Endothelial cell of umbilical vein (primary cell): ENCODE results near the gene NFATC1. TPM values are rescaled to one million over a fixed set of nuclear protein-coding genes. Genes with fewer than 3 reads are reported as not detected.

Source experiments
- BruUV-seq: library from RNA; stranded (reverse); fragments of 400-500 nt; replicated peaks from 2 replicates; lab custom pipeline; 2021; lab: Mats Ljungman, UMichigan
- CTCF ChIA-PET: fragments of 300-600, 350-600 bp; sonication (Branson Sonifier 250); formaldehyde crosslinking; loops from one replicate; lab custom pipeline; 2021; ENCODE audit warnings: antibody characterized with exemption, inconsistent platforms; lab: Charles Lee
- POLR2A ChIA-PET: fragments of 300-600, 350-600 bp; sonication (Branson Sonifier 250); formaldehyde crosslinking; loops from one replicate; lab custom pipeline; 2021; ENCODE audit warnings: antibody characterized with exemption, inconsistent platforms; lab: Charles Lee
- DNase-seq: peaks from one replicate; pipeline ENCODE4 v3.0.0-alpha.2; 2011; ENCODE audit warnings: low read depth, low spot score
- FAIRE-seq: peaks from 2 replicates; lab custom pipeline; 2011; peaks lifted over from hg19 to GRCh38; lab: Jason Lieb, UNC
- H2AFZ ChIP-seq: 2 replicates; pipeline ENCODE4 v1.6.0; 2012; ENCODE audit warnings: low read depth, low read length, control low read depth, inconsistent platforms
- H3K27ac ChIP-seq: 2 replicates; pipeline ENCODE4 v1.5.1; 2011; ENCODE audit warnings: low read depth, mild to moderate bottlenecking, control low read depth, low read length, moderate library complexity; ENCODE audit not compliant: insufficient read depth
- H3K27me3 ChIP-seq, 2 experiments: 2 replicates each; pipeline versions ENCODE4 v1.6.0 to v1.6.1; 2011; ENCODE audit warnings: low read length in 2 of 2, mixed read lengths in 1 of 2; ENCODE audit not compliant: control insufficient read depth in 2 of 2, insufficient read depth in 2 of 2
- H3K36me3 ChIP-seq, 2 experiments: 2 replicates in 1 of 2; 3 replicates in 1 of 2; pipeline ENCODE4 v1.5.1; 2011; ENCODE audit warnings: low read length in 2 of 2, mild to moderate bottlenecking in 1 of 2, moderate library complexity in 1 of 2; ENCODE audit not compliant: control insufficient read depth in 2 of 2, insufficient read depth in 2 of 2; ENCODE audit errors: extremely low read depth in 1 of 2
- H3K4me1 ChIP-seq: 3 replicates; pipeline ENCODE4 v1.5.1; 2011; ENCODE audit warnings: mild to moderate bottlenecking, low read length; ENCODE audit not compliant: control insufficient read depth, insufficient read depth; ENCODE audit errors: extremely low read depth
- H3K4me2 ChIP-seq: 2 replicates; pipeline ENCODE4 v1.6.1; 2011; ENCODE audit warnings: low read length, control low read depth, mixed read lengths; ENCODE audit not compliant: insufficient read depth
- H3K4me3 ChIP-seq, 3 experiments: fragments of 200-600 bp in 1 of 3; sonication (generic), shearing (Covaris generic) in 1 of 3; replicated peaks in 1 of 3; 2 replicates each; pipeline ENCODE4 v1.5.1; 2011 to 2016; ENCODE audit warnings: control low read depth in 3 of 3, low read length in 3 of 3, mild to moderate bottlenecking in 2 of 3, inconsistent platforms in 1 of 3, low read depth in 1 of 3, moderate library complexity in 1 of 3; ENCODE audit not compliant: insufficient read depth in 1 of 3
- H3K79me2 ChIP-seq: 2 replicates; pipeline ENCODE4 v1.6.0; 2012; ENCODE audit warnings: low read length, inconsistent platforms; ENCODE audit not compliant: control insufficient read depth, insufficient read depth
- H3K9ac ChIP-seq: replicated peaks from 2 replicates; pipeline ENCODE3; 2011; ENCODE audit warnings: low read length, control low read depth; ENCODE audit not compliant: insufficient read depth; ENCODE audit errors: extremely low read depth
- H3K9me1 ChIP-seq: replicated peaks from 3 replicates; pipeline ENCODE4 v1.6.0; 2011; ENCODE audit warnings: mild to moderate bottlenecking, low read length; ENCODE audit not compliant: control insufficient read depth, insufficient read depth; ENCODE audit errors: extremely low read depth
- H3K9me3 ChIP-seq: replicated peaks from 2 replicates; pipeline ENCODE4 v1.5.1; 2012; ENCODE audit warnings: low read length, inconsistent platforms; ENCODE audit not compliant: control insufficient read depth, insufficient read depth
- H4K20me1 ChIP-seq: replicated peaks from 2 replicates; pipeline ENCODE3; 2011; ENCODE audit warnings: mild to moderate bottlenecking, low read length; ENCODE audit not compliant: control insufficient read depth, insufficient read depth; ENCODE audit errors: extremely low read depth
- EZH2 ChIP-seq: IDR thresholded peaks from 2 replicates; pipeline ENCODE4 v1.6.1; 2012; ENCODE audit warnings: borderline replicate concordance, low read depth, mild to moderate bottlenecking, moderate library complexity, low read length, inconsistent platforms; ENCODE audit not compliant: severe bottlenecking
- FOS ChIP-seq: IDR thresholded peaks from 2 replicates; pipeline ENCODE4 v1.6.1; 2011; ENCODE audit warnings: mild to moderate bottlenecking, low read length, moderate library complexity, borderline replicate concordance; ENCODE audit not compliant: insufficient read depth
- GATA2 ChIP-seq: IDR thresholded peaks from 2 replicates; pipeline ENCODE4 v1.7.0; 2011; ENCODE audit warnings: low read depth, mild to moderate bottlenecking, moderate library complexity, mixed read lengths, low read length; ENCODE audit not compliant: insufficient read length, insufficient read depth
- JUN ChIP-seq: IDR thresholded peaks from 2 replicates; pipeline ENCODE4 v1.6.1; 2011; ENCODE audit warnings: borderline replicate concordance, low read depth; ENCODE audit not compliant: insufficient read length, insufficient read depth
- MAX ChIP-seq: IDR thresholded peaks from 2 replicates; pipeline ENCODE4 v1.6.1; 2011; ENCODE audit not compliant: insufficient read depth, insufficient read length
- MYC ChIP-seq: IDR thresholded peaks from one replicate; pipeline ENCODE4 v1.6.1; 2011; ENCODE audit warnings: mild to moderate bottlenecking, low read depth, low read length
- POLR2A ChIP-seq: IDR thresholded peaks from 2 replicates; pipeline ENCODE4 v1.6.1; 2012; ENCODE audit warnings: low read depth, mild to moderate bottlenecking, control low read depth, low read length
- POLR2AphosphoS5 ChIP-seq: IDR thresholded peaks from 2 replicates; pipeline ENCODE4 v1.6.1; 2012; ENCODE audit warnings: low read depth, mild to moderate bottlenecking, control low read depth, low read length, moderate library complexity; ENCODE audit not compliant: insufficient read depth
- dilution Hi-C: fragments of 300-500 bp; cut with MboI; formaldehyde crosslinking; loops from one replicate; pipeline ENCODE4 v1.15.0; 2019; ENCODE audit warnings: low sequenced_read_pairs; ENCODE audit not compliant: extremely low pct_ligation_motif_present
- intact Hi-C: fragments of 100-400 bp; cut with micrococcal nuclease; formaldehyde crosslinking; loops from one replicate; pipeline ENCODE4 v1.10.0; 2022
- polyA plus RNA-seq, 4 experiments: library from polyadenylated mRNA; depleted of rRNA in 3 of 4; stranded (reverse) in 3 of 4; unstranded in 1 of 4; fragments of >200 nt; gene quantifications; 2 replicates each; pipeline versions ENCODE4 v1.2.1 to v1.2.3, GENCODE V29; 2011 to 2012; ENCODE audit warnings: missing spikeins in 1 of 4
- total RNA-seq: library from RNA; stranded (reverse); gene quantifications from 2 replicates; pipeline ENCODE4 v1.2.3, GENCODE V29; 2021
- TF ChIP-seq, protein P1 (sequence below), 2 donors: IDR thresholded peaks; 1 replicate in 1 of 2; 2 replicates in 1 of 2; pipeline ENCODE4 v1.5.1; 2011; ENCODE audit warnings: low read length in 2 of 2, mild to moderate bottlenecking in 2 of 2, moderate library complexity in 2 of 2, control low read depth in 1 of 2, inconsistent platforms in 1 of 2, low read depth in 1 of 2; ENCODE audit not compliant: insufficient read depth in 1 of 2; ENCODE audit errors: extremely low read depth in 1 of 2

The NFATC1 gene
- total and polyA plus RNA-seq, 2 donors (not counting 3 experiments of a cell fraction or from before 2014, with no cell fraction given), result 11.1 to 30.0 TPM

GRCh38 chr18:79470547-79470946, 74.8 kb downstream of the NFATC1 start:
- Histone ChIP-seq H3K4me1 (no peaks in the 10 kb centered on the region), H3K79me2 (no peaks in the 10 kb centered on the region), H3K9me3 (no peaks in the 10 kb centered on the region), H3K9ac (no peak overlapping the region), H2AFZ (no peak overlapping the region), H3K9me1 (no peaks in the 10 kb centered on the region), H3K27ac (no peak overlapping the region), H4K20me1 (no peaks in the 10 kb centered on the region), H3K27me3 (no peaks in the 10 kb centered on the region), H3K4me3 (no peak overlapping the region), H3K4me2 (no peak overlapping the region), H3K36me3 (peaks cover 0 to 26% of the 10 kb centered on the region in 2 experiments)
- CTCF ChIA-PET, result interaction anchor here (2.7 kb wide), 1 partner anchor 12 kb away, joined by 6 read pairs; no protein-coding TSS in a partner anchor
- TF ChIP-seq POLR2AphosphoS5 (no peak), FOS (no peak), MAX (no peak), GATA2 (no peak), MYC (no peak), EZH2 (no peak), POLR2A (no peak), JUN (no peak)
- TF ChIP-seq, protein P1, sequence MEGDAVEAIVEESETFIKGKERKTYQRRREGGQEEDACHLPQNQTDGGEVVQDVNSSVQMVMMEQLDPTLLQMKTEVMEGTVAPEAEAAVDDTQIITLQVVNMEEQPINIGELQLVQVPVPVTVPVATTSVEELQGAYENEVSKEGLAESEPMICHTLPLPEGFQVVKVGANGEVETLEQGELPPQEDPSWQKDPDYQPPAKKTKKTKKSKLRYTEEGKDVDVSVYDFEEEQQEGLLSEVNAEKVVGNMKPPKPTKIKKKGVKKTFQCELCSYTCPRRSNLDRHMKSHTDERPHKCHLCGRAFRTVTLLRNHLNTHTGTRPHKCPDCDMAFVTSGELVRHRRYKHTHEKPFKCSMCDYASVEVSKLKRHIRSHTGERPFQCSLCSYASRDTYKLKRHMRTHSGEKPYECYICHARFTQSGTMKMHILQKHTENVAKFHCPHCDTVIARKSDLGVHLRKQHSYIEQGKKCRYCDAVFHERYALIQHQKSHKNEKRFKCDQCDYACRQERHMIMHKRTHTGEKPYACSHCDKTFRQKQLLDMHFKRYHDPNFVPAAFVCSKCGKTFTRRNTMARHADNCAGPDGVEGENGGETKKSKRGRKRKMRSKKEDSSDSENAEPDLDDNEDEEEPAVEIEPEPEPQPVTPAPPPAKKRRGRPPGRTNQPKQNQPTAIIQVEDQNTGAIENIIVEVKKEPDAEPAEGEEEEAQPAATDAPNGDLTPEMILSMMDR (IDR thresholded peaks at IDR 0.05; ENCODE audit: extremely low read depth in 1 of 2, insufficient read depth in 1 of 2, low read depth in 1 of 2, low read length in 2 of 2), result no peak
- no TSS peak for BruUV-seq
- POLR2A ChIA-PET, result no interaction called here
- FAIRE-seq (no peak), DNase-seq (no peak)
- dilution Hi-C loops, result no loop called here
- intact Hi-C loops, result no loop called here
